ENCODE results near the gene CFB.

- TF ChIP-seq CTCF (IDR thresholded peaks at IDR 0.05) (no peak), POLR2A (IDR thresholded peaks at IDR 0.05) (no peak)
Observed at GRCh38 chr6:31946370-31946885, 533 bp downstream of the CFB start.
